ENCODE data around the gene ID2.

Gene ID2

GRCh38 chr2:8648441-8649213 lies 33.2 kb upstream of the ID2 start:
- Histone ChIP-seq H3K36me3 (ENCODE audit: control insufficient read depth, insufficient read depth, low read length) (no peaks in the 10 kb centered on the region), H3K4me1 (ENCODE audit: control insufficient read depth, insufficient read depth, low read length) (peaks cover 5% of the 10 kb centered on the region), H3K4me3 (ENCODE audit: insufficient read depth, low read depth, low read length) (no peak overlapping the region), H3K9me3 (ENCODE audit: control insufficient read depth, low read length) (no peaks in the 10 kb centered on the region), H3K27ac (ENCODE audit: insufficient read depth, low read depth, low read length, poor library complexity, severe bottlenecking) (no peak overlapping the region), H3K27me3 (ENCODE audit: control insufficient read depth, insufficient read depth, low read length, poor library complexity, severe bottlenecking) (no peaks in the 10 kb centered on the region)
- 94 to 96% methylated on average over 11 of the region's 11 CpGs for WGBS, 2 experiments

GRCh38 chr2:8649718-8650117 lies 32.1 kb upstream of the ID2 start:
- no peaks in the 10 kb centered on the region for H3K9me3 ChIP-seq (ENCODE audit: control insufficient read depth, low read length)
- H3K27ac ChIP-seq (ENCODE audit: insufficient read depth, low read depth, low read length, poor library complexity, severe bottlenecking) = no peak overlapping the region
- 87 to 94% methylated on average over 5 to 6 of the region's 6 CpGs for WGBS, 2 experiments
- H3K36me3 ChIP-seq (ENCODE audit: control insufficient read depth, insufficient read depth, low read length) = no peaks in the 10 kb centered on the region
- H3K27me3 ChIP-seq (ENCODE audit: control insufficient read depth, insufficient read depth, low read length, poor library complexity, severe bottlenecking) = no peaks in the 10 kb centered on the region
- H3K4me1 ChIP-seq (ENCODE audit: control insufficient read depth, insufficient read depth, low read length) = peaks cover 8% of the 10 kb centered on the region
- no peak overlapping the region for H3K4me3 ChIP-seq (ENCODE audit: insufficient read depth, low read depth, low read length)

GRCh38 chr2:8650256-8650655 lies 31.6 kb upstream of the ID2 start:
- Histone ChIP-seq H3K9me3 (ENCODE audit: control insufficient read depth, low read length) (no peaks in the 10 kb centered on the region), H3K27ac (ENCODE audit: insufficient read depth, low read depth, low read length, poor library complexity, severe bottlenecking) (no peak overlapping the region), H3K36me3 (ENCODE audit: control insufficient read depth, insufficient read depth, low read length) (no peaks in the 10 kb centered on the region), H3K27me3 (ENCODE audit: control insufficient read depth, insufficient read depth, low read length, poor library complexity, severe bottlenecking) (no peaks in the 10 kb centered on the region), H3K4me1 (ENCODE audit: control insufficient read depth, insufficient read depth, low read length) (peaks cover 8% of the 10 kb centered on the region), H3K4me3 (ENCODE audit: insufficient read depth, low read depth, low read length) (no peak overlapping the region)
- WGBS, 2 experiments = 95 to 96% methylated on average over 4 of the region's 4 CpGs

- Histone ChIP-seq H3K9me3 (ENCODE audit: control insufficient read depth, low read length) (no peaks in the 10 kb centered on the region), H3K27me3 (ENCODE audit: control insufficient read depth, insufficient read depth, low read length, poor library complexity, severe bottlenecking) (no peaks in the 10 kb centered on the region), H3K36me3 (ENCODE audit: control insufficient read depth, insufficient read depth, low read length) (no peaks in the 10 kb centered on the region), H3K27ac (ENCODE audit: insufficient read depth, low read depth, low read length, poor library complexity, severe bottlenecking) (no peak overlapping the region), H3K4me1 (ENCODE audit: control insufficient read depth, insufficient read depth, low read length) (peaks cover 13% of the 10 kb centered on the region), H3K4me3 (ENCODE audit: insufficient read depth, low read depth, low read length) (no peak overlapping the region)
- 94 to 96% methylated on average over 11 of the region's 11 CpGs for WGBS, 2 experiments
Measured at GRCh38 chr2:8652774-8653426, 29.0 kb upstream of the ID2 start.

- Histone ChIP-seq H3K36me3 (ENCODE audit: control insufficient read depth, insufficient read depth, low read length) (no peaks in the 10 kb centered on the region), H3K27ac (ENCODE audit: insufficient read depth, low read depth, low read length, poor library complexity, severe bottlenecking) (no peak overlapping the region), H3K4me1 (ENCODE audit: control insufficient read depth, insufficient read depth, low read length) (peaks cover 13% of the 10 kb centered on the region), H3K9me3 (ENCODE audit: control insufficient read depth, low read length) (no peaks in the 10 kb centered on the region), H3K4me3 (ENCODE audit: insufficient read depth, low read depth, low read length) (no peak overlapping the region), H3K27me3 (ENCODE audit: control insufficient read depth, insufficient read depth, low read length, poor library complexity, severe bottlenecking) (no peaks in the 10 kb centered on the region)
- 73 to 80% methylated on average over 7 of the region's 7 CpGs for whole genome bisulfite sequencing, 2 experiments
Measured at GRCh38 chr2:8653485-8653884, 28.4 kb upstream of the ID2 start.

GRCh38 chr2:8654041-8654440 lies 27.8 kb upstream of the ID2 start:
- no peak overlapping the region for H3K4me3 ChIP-seq (ENCODE audit: insufficient read depth, low read depth, low read length)
- WGBS, 2 experiments = 93 to 94% methylated on average over 6 of the region's 6 CpGs
- no peaks in the 10 kb centered on the region for H3K36me3 ChIP-seq (ENCODE audit: control insufficient read depth, insufficient read depth, low read length)
- no peaks in the 10 kb centered on the region for H3K27me3 ChIP-seq (ENCODE audit: control insufficient read depth, insufficient read depth, low read length, poor library complexity, severe bottlenecking)
- peaks cover 13% of the 10 kb centered on the region for H3K4me1 ChIP-seq (ENCODE audit: control insufficient read depth, insufficient read depth, low read length)
- H3K27ac ChIP-seq (ENCODE audit: insufficient read depth, low read depth, low read length, poor library complexity, severe bottlenecking) = no peak overlapping the region
- H3K9me3 ChIP-seq (ENCODE audit: control insufficient read depth, low read length) = no peaks in the 10 kb centered on the region

- H3K27me3 ChIP-seq (ENCODE audit: control insufficient read depth, insufficient read depth, low read length, poor library complexity, severe bottlenecking) = no peaks in the 10 kb centered on the region
- no peak overlapping the region for H3K27ac ChIP-seq (ENCODE audit: insufficient read depth, low read depth, low read length, poor library complexity, severe bottlenecking)
- H3K36me3 ChIP-seq (ENCODE audit: control insufficient read depth, insufficient read depth, low read length) = no peaks in the 10 kb centered on the region
- H3K9me3 ChIP-seq (ENCODE audit: control insufficient read depth, low read length) = no peaks in the 10 kb centered on the region
- H3K4me3 ChIP-seq (ENCODE audit: insufficient read depth, low read depth, low read length) = no peak overlapping the region
- H3K4me1 ChIP-seq (ENCODE audit: control insufficient read depth, insufficient read depth, low read length) = peaks cover 13% of the 10 kb centered on the region
Measured at GRCh38 chr2:8654483-8654882, 27.4 kb upstream of the ID2 start.

- 89 to 92% methylated on average over 5 of the region's 5 CpGs for WGBS, 2 experiments
- no peaks in the 10 kb centered on the region for H3K27me3 ChIP-seq (ENCODE audit: control insufficient read depth, insufficient read depth, low read length, poor library complexity, severe bottlenecking)
- no peaks in the 10 kb centered on the region for H3K9me3 ChIP-seq (ENCODE audit: control insufficient read depth, low read length)
- peaks cover 13% of the 10 kb centered on the region for H3K4me1 ChIP-seq (ENCODE audit: control insufficient read depth, insufficient read depth, low read length)
- no peak overlapping the region for H3K4me3 ChIP-seq (ENCODE audit: insufficient read depth, low read depth, low read length)
- no peaks in the 10 kb centered on the region for H3K36me3 ChIP-seq (ENCODE audit: control insufficient read depth, insufficient read depth, low read length)
- H3K27ac ChIP-seq (ENCODE audit: insufficient read depth, low read depth, low read length, poor library complexity, severe bottlenecking) = no peak overlapping the region
Measured at GRCh38 chr2:8656160-8656641, 25.7 kb upstream of the ID2 start.

GRCh38 chr2:8656811-8657210 lies 25.0 kb upstream of the ID2 start:
- Histone ChIP-seq H3K9me3 (ENCODE audit: control insufficient read depth, low read length) (no peaks in the 10 kb centered on the region), H3K36me3 (ENCODE audit: control insufficient read depth, insufficient read depth, low read length) (no peaks in the 10 kb centered on the region), H3K27me3 (ENCODE audit: control insufficient read depth, insufficient read depth, low read length, poor library complexity, severe bottlenecking) (no peaks in the 10 kb centered on the region), H3K27ac (ENCODE audit: insufficient read depth, low read depth, low read length, poor library complexity, severe bottlenecking) (no peak overlapping the region), H3K4me3 (ENCODE audit: insufficient read depth, low read depth, low read length) (no peak overlapping the region), H3K4me1 (ENCODE audit: control insufficient read depth, insufficient read depth, low read length) (peaks cover 13% of the 10 kb centered on the region)
- WGBS, 2 experiments = 91 to 94% methylated on average over 4 of the region's 4 CpGs

- Histone ChIP-seq H3K27me3 (ENCODE audit: control insufficient read depth, insufficient read depth, low read length, poor library complexity, severe bottlenecking) (no peaks in the 10 kb centered on the region), H3K36me3 (ENCODE audit: control insufficient read depth, insufficient read depth, low read length) (no peaks in the 10 kb centered on the region), H3K4me3 (ENCODE audit: insufficient read depth, low read depth, low read length) (no peak overlapping the region), H3K27ac (ENCODE audit: insufficient read depth, low read depth, low read length, poor library complexity, severe bottlenecking) (no peak overlapping the region), H3K4me1 (ENCODE audit: control insufficient read depth, insufficient read depth, low read length) (peaks cover 13% of the 10 kb centered on the region), H3K9me3 (ENCODE audit: control insufficient read depth, low read length) (no peaks in the 10 kb centered on the region)
- 90 to 91% methylated on average over 17 of the region's 17 CpGs for WGBS, 2 experiments
Measured at GRCh38 chr2:8657423-8658062, 24.3 kb upstream of the ID2 start.
